Neural progenitor cell (in vitro differentiated cells): ENCODE measurements around the gene UCK2. TPM values are rescaled to one million over a fixed set of nuclear protein-coding genes. Genes with fewer than 3 reads are reported as not detected.

ENCODE experiments used
- DNase-seq: peaks from one replicate; pipeline ENCODE4 v3.0.0-alpha.2; 2016; ENCODE audit warnings: low spot score
- H2AFZ ChIP-seq: fragments of 200-600 bp; sonication (generic); replicated peaks from 2 replicates; pipeline ENCODE4 v1.6.1; 2016; ENCODE audit warnings: antibody characterized with exemption
- H3F3A ChIP-seq: fragments of 200-600 bp; sonication (generic); 2 replicates; pipeline ENCODE4 v1.6.1; 2016; ENCODE audit warnings: antibody characterized with exemption, low read depth
- H3K27ac ChIP-seq: fragments of 200-600 bp; sonication (generic); 2 replicates; pipeline ENCODE4 v1.5.1; 2016; ENCODE audit warnings: mild to moderate bottlenecking
- H3K27me3 ChIP-seq: fragments of 200-600 bp; sonication (generic); 2 replicates; pipeline ENCODE4 v1.6.1; 2016; ENCODE audit warnings: mild to moderate bottlenecking, moderate library complexity
- H3K36me3 ChIP-seq: fragments of 200-600 bp; sonication (generic); 2 replicates; pipeline ENCODE4 v1.5.1; 2016
- H3K4me1 ChIP-seq: fragments of 200-600 bp; sonication (generic); 2 replicates; pipeline ENCODE4 v1.6.1; 2016; ENCODE audit warnings: mixed run types
- H3K4me2 ChIP-seq: fragments of 200-600 bp; sonication (generic); 2 replicates; pipeline ENCODE4 v1.6.1; 2016
- H3K4me3 ChIP-seq: fragments of 200-600 bp; sonication (generic); 2 replicates; pipeline ENCODE4 v1.5.1; 2016
- H3K79me2 ChIP-seq: fragments of 200-600 bp; sonication (generic); 2 replicates; pipeline ENCODE4 v1.6.1; 2016; ENCODE audit warnings: low read depth
- H3K9ac ChIP-seq: fragments of 200-600 bp; sonication (generic); 2 replicates; pipeline ENCODE4 v1.6.1; 2016
- H3K9me3 ChIP-seq: fragments of 200-600 bp; sonication (generic); 2 replicates; pipeline ENCODE4 v1.5.1; 2016; ENCODE audit warnings: low read depth
- H4K20me1 ChIP-seq: fragments of 200-600 bp; sonication (generic); 2 replicates; pipeline ENCODE4 v1.6.1; 2016; ENCODE audit warnings: low read depth
- H3K27ac Mint-ChIP-seq: 3 replicates; pipeline ENCODE4 v1.8.0; 2021; ENCODE audit warnings: mixed read lengths
- H3K27me3 Mint-ChIP-seq: 2 replicates; pipeline ENCODE4 v1.8.0; 2022; ENCODE audit warnings: low read depth, mild to moderate bottlenecking, inconsistent platforms, moderate library complexity, mixed read lengths; ENCODE audit not compliant: insufficient read depth
- H3K36me3 Mint-ChIP-seq: 3 replicates; pipeline ENCODE4 v1.8.0; 2021; ENCODE audit warnings: mixed read lengths
- H3K4me1 Mint-ChIP-seq: 3 replicates; pipeline ENCODE4 v1.8.0; 2021; ENCODE audit warnings: mixed read lengths
- H3K4me3 Mint-ChIP-seq: 3 replicates; pipeline ENCODE4 v1.8.0; 2021; ENCODE audit warnings: mild to moderate bottlenecking, moderate library complexity, mixed read lengths
- H3K9me3 Mint-ChIP-seq: 3 replicates; pipeline ENCODE4 v1.8.0; 2020; ENCODE audit warnings: mixed read lengths
- CTCF ChIP-seq: fragments of 200-600 bp; sonication (generic); IDR thresholded peaks from 2 replicates; pipeline ENCODE4 v1.5.1; 2017; ENCODE audit warnings: antibody characterized with exemption, mild to moderate bottlenecking
- EZH2 ChIP-seq: fragments of 200-600 bp; sonication (generic); IDR thresholded peaks from 2 replicates; pipeline ENCODE4 v1.6.1; 2017; ENCODE audit warnings: antibody characterized with exemption, mild to moderate bottlenecking, moderate library complexity
- EZH2phosphoT487 ChIP-seq: fragments of 200-600 bp; sonication (generic); IDR thresholded peaks from 2 replicates; pipeline ENCODE4 v1.6.1; 2017; ENCODE audit warnings: antibody characterized with exemption
- total RNA-seq: library from RNA; depleted of rRNA; stranded (reverse); fragments of >200 nt; gene quantifications from 2 replicates; pipeline ENCODE4 v1.2.3, GENCODE V29; 2015; ENCODE audit warnings: low replicate concordance

UCK2 gene
- total RNA-seq, 1 donor from 2014 or later: 43.8 TPM

GRCh38 chr1:165816826-165817497 is 10.5 kb upstream of the UCK2 start:
- H3K4me1 Mint-ChIP-seq: peaks cover 5% of the 10 kb centered on the region
- H2AFZ ChIP-seq: no peak overlapping the region

GRCh38 chr1:165823552-165824268 is 3.7 kb upstream of the UCK2 start:
- TF ChIP-seq EZH2 (no peak), CTCF (no peak), EZH2phosphoT487 (no peak)
- Histone ChIP-seq H4K20me1 (no peaks in the 10 kb centered on the region), H3K4me3 (no peak overlapping the region), H3F3A (peaks cover 21% of the 10 kb centered on the region), H3K9ac (no peak overlapping the region), H3K36me3 (no peaks in the 10 kb centered on the region), H3K27ac (no peak overlapping the region), H2AFZ (no peak overlapping the region), H3K4me1 (no peaks in the 10 kb centered on the region), H3K79me2 (peaks cover 8% of the 10 kb centered on the region), H3K27me3 (no peaks in the 10 kb centered on the region), H3K9me3 (no peaks in the 10 kb centered on the region), H3K4me2 (no peak overlapping the region)
- H3K27me3 Mint-ChIP-seq: no peaks in the 10 kb centered on the region
- peaks cover 16% of the 10 kb centered on the region for H3K4me1 Mint-ChIP-seq
- H3K36me3 Mint-ChIP-seq: no peaks in the 10 kb centered on the region
- H3K9me3 Mint-ChIP-seq: no peaks in the 10 kb centered on the region
- H3K4me3 Mint-ChIP-seq: no peak overlapping the region
- H3K27ac Mint-ChIP-seq: no peak overlapping the region
- no peak for DNase-seq

More at GRCh38 chr1:165816826-165817497, 10.5 kb upstream of the UCK2 start:
- Histone ChIP-seq H3K4me1 (no peaks in the 10 kb centered on the region), H3K9me3 (no peaks in the 10 kb centered on the region), H3K79me2 (no peaks in the 10 kb centered on the region), H4K20me1 (no peaks in the 10 kb centered on the region), H3K27me3 (no peaks in the 10 kb centered on the region), H3F3A (no peaks in the 10 kb centered on the region), H3K4me2 (no peak overlapping the region), H3K9ac (no peak overlapping the region), H3K27ac (no peak overlapping the region), H3K36me3 (no peaks in the 10 kb centered on the region), H3K4me3 (no peak overlapping the region)
- no peaks in the 10 kb centered on the region for H3K36me3 Mint-ChIP-seq
- no peak overlapping the region for H3K27ac Mint-ChIP-seq
- peaks cover 2% of the 10 kb centered on the region for H3K27me3 Mint-ChIP-seq
- no peak overlapping the region for H3K4me3 Mint-ChIP-seq
- TF ChIP-seq CTCF (no peak), EZH2 (no peak), EZH2phosphoT487 (no peak)
- DNase-seq: no peak
- H3K9me3 Mint-ChIP-seq: peaks cover 4% of the 10 kb centered on the region

GRCh38 chr1:165824269-165824643 is 3.2 kb upstream of the UCK2 start:
- DNase-seq: no peak
- Histone ChIP-seq H3K79me2 (peaks cover 13% of the 10 kb centered on the region), H3K9me3 (no peaks in the 10 kb centered on the region), H4K20me1 (no peaks in the 10 kb centered on the region), H3F3A (peaks cover 27% of the 10 kb centered on the region), H3K27me3 (no peaks in the 10 kb centered on the region), H2AFZ (no peak overlapping the region), H3K4me2 (no peak overlapping the region), H3K4me1 (peaks cover 3% of the 10 kb centered on the region), H3K27ac (no peak overlapping the region), H3K36me3 (no peaks in the 10 kb centered on the region), H3K9ac (no peak overlapping the region), H3K4me3 (no peak overlapping the region)
- peaks cover 19% of the 10 kb centered on the region for H3K4me1 Mint-ChIP-seq
- no peaks in the 10 kb centered on the region for H3K36me3 Mint-ChIP-seq
- TF ChIP-seq CTCF: no peak
- TF ChIP-seq EZH2phosphoT487: no peak
- TF ChIP-seq EZH2: no peak
- H3K27me3 Mint-ChIP-seq: peaks cover 5% of the 10 kb centered on the region
- peak overlapping the region; percentile 55 for H3K4me3 Mint-ChIP-seq
- no peaks in the 10 kb centered on the region for H3K9me3 Mint-ChIP-seq
- H3K27ac Mint-ChIP-seq: no peak overlapping the region
